ENCODE results near the gene NETO2. TPM values are rescaled to one million over a fixed set of nuclear protein-coding genes. Genes with fewer than 3 reads are reported as not detected.

NETO2 gene
- total and polyA plus RNA-seq, 2 experiments from 2014 or later: 7.8 to 15.2 TPM

GRCh38 chr16:47142486-47142820, 1.3 kb downstream of the NETO2 start:
- H2AFZ ChIP-seq: peak overlapping the region; percentile 64
- peak overlapping the region; percentile 20 for H3K4me3 ChIP-seq
- peak; percentile 8 for DNase-seq (ENCODE audit: low spot score)
- H3K27ac ChIP-seq: no peak overlapping the region
- no peaks in the 10 kb centered on the region for H4K20me1 ChIP-seq (ENCODE audit: insufficient read depth, poor library complexity, severe bottlenecking)
- H3K27me3 ChIP-seq: peaks cover 11% of the 10 kb centered on the region
- 2% methylated on average over 8 of the region's 8 CpGs for WGBS (ENCODE audit: low lambda C conversion rate, missing lambda C conversion rate)
- no peaks in the 10 kb centered on the region for H3K9me3 ChIP-seq (ENCODE audit: low read depth)
- no peaks in the 10 kb centered on the region for H3K36me3 ChIP-seq (replicated peaks; ENCODE audit: insufficient read depth, low read depth)
- no peaks in the 10 kb centered on the region for H3K9me2 ChIP-seq (replicated peaks; ENCODE audit: insufficient read depth)
- no peaks in the 10 kb centered on the region for H3K4me1 ChIP-seq (ENCODE audit: insufficient read depth)
- peak overlapping the region; percentile 84 for H3K4me2 ChIP-seq
- TF ChIP-seq CTCF (IDR thresholded peaks at IDR 0.05; ENCODE audit: poor library complexity): no peak
- TF ChIP-seq EZH2phosphoT487 (IDR thresholded peaks at IDR 0.05; ENCODE audit: low read depth, severe bottlenecking, unreplicated experiment): no peak
- no peak for TF ChIP-seq EZH2 (IDR thresholded peaks at IDR 0.05; ENCODE audit: borderline replicate concordance)
- H3K79me2 ChIP-seq: peaks cover 2% of the 10 kb centered on the region

GRCh38 chr16:47141773-47142485, 1.8 kb downstream of the NETO2 start:
- H3K9me3 ChIP-seq (ENCODE audit: low read depth): no peaks in the 10 kb centered on the region
- peaks cover 2% of the 10 kb centered on the region for H3K79me2 ChIP-seq
- H3K4me1 ChIP-seq (ENCODE audit: insufficient read depth): no peaks in the 10 kb centered on the region
- peak overlapping the region; percentile 64 for H2AFZ ChIP-seq
- H3K36me3 ChIP-seq (replicated peaks; ENCODE audit: insufficient read depth, low read depth): no peaks in the 10 kb centered on the region
- H3K27me3 ChIP-seq: peaks cover 11% of the 10 kb centered on the region
- H3K9me2 ChIP-seq (replicated peaks; ENCODE audit: insufficient read depth): no peaks in the 10 kb centered on the region
- no peaks in the 10 kb centered on the region for H4K20me1 ChIP-seq (ENCODE audit: insufficient read depth, poor library complexity, severe bottlenecking)
- WGBS (ENCODE audit: low lambda C conversion rate, missing lambda C conversion rate): 4% methylated on average over 26 of the region's 26 CpGs
- peak overlapping the region; percentile 20 for H3K4me3 ChIP-seq
- DNase-seq (ENCODE audit: low spot score): peak; percentile 89
- no peak for TF ChIP-seq EZH2 (IDR thresholded peaks at IDR 0.05; ENCODE audit: borderline replicate concordance)
- TF ChIP-seq CTCF (IDR thresholded peaks at IDR 0.05; ENCODE audit: poor library complexity): peak; percentile 91
- TF ChIP-seq EZH2phosphoT487 (IDR thresholded peaks at IDR 0.05; ENCODE audit: low read depth, severe bottlenecking, unreplicated experiment): no peak
- no peak overlapping the region for H3K27ac ChIP-seq
- H3K4me2 ChIP-seq: peak overlapping the region; percentile 84

GRCh38 chr16:47140686-47141085, 3.1 kb downstream of the NETO2 start:
- Histone ChIP-seq H3K9me2 (replicated peaks; ENCODE audit: insufficient read depth) (no peaks in the 10 kb centered on the region), H3K9me3 (ENCODE audit: low read depth) (no peaks in the 10 kb centered on the region), H4K20me1 (ENCODE audit: insufficient read depth, poor library complexity, severe bottlenecking) (no peaks in the 10 kb centered on the region), H3K4me1 (ENCODE audit: insufficient read depth) (no peaks in the 10 kb centered on the region), H3K4me3 (no peak overlapping the region), H3K79me2 (peaks cover 2% of the 10 kb centered on the region), H2AFZ (no peak overlapping the region), H3K36me3 (replicated peaks; ENCODE audit: insufficient read depth, low read depth) (no peaks in the 10 kb centered on the region), H3K4me2 (no peak overlapping the region), H3K27me3 (peaks cover 10% of the 10 kb centered on the region), H3K27ac (no peak overlapping the region)
- DNase-seq (ENCODE audit: low spot score): no peak
- WGBS (ENCODE audit: low lambda C conversion rate, missing lambda C conversion rate): 74% methylated on average over 4 of the region's 4 CpGs
- no peak for TF ChIP-seq CTCF (IDR thresholded peaks at IDR 0.05; ENCODE audit: poor library complexity)
- TF ChIP-seq EZH2 (IDR thresholded peaks at IDR 0.05; ENCODE audit: borderline replicate concordance): no peak
- TF ChIP-seq EZH2phosphoT487 (IDR thresholded peaks at IDR 0.05; ENCODE audit: low read depth, severe bottlenecking, unreplicated experiment): no peak
